22Rv1 (cell line): ENCODE data around the gene CLIP2.

ENCODE experiments used
- H3K27ac ChIP-seq: fragments of 450-650 bp; 2 replicates; pipeline ENCODE4 v1.5.1; 2017
- ZFX ChIP-seq: fragments of 450-650 bp; IDR thresholded peaks from 2 replicates; pipeline ENCODE4 v1.6.1; 2017; ENCODE audit warnings: antibody characterized with exemption, borderline replicate concordance
- TF ChIP-seq, protein P1 (sequence below): fragments of 450-650 bp; IDR thresholded peaks from 2 replicates; pipeline ENCODE4 v1.5.1; 2017; ENCODE audit warnings: mild to moderate bottlenecking

CLIP2 gene

DNA sequence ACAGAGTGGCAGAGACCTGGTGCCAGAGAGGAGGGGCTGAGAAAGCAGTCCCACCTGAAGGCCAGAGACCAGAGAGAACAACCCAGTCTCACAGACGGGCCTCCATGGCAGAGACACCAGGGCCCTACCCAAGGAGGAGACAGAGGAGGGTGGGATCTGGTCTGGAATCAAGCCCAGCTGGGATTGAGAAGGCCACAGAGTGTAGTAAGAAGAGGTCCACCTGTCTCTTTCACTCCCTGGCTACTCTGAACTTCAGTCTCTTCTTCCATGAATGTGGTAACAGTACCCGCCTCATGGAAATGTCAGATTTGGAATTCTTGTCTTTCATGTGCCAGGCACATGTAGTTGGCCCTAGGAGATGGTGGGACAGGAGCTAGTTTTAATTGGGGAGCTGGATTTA is 55.6 kb downstream of the CLIP2 start:
- TF ChIP-seq, protein P1, sequence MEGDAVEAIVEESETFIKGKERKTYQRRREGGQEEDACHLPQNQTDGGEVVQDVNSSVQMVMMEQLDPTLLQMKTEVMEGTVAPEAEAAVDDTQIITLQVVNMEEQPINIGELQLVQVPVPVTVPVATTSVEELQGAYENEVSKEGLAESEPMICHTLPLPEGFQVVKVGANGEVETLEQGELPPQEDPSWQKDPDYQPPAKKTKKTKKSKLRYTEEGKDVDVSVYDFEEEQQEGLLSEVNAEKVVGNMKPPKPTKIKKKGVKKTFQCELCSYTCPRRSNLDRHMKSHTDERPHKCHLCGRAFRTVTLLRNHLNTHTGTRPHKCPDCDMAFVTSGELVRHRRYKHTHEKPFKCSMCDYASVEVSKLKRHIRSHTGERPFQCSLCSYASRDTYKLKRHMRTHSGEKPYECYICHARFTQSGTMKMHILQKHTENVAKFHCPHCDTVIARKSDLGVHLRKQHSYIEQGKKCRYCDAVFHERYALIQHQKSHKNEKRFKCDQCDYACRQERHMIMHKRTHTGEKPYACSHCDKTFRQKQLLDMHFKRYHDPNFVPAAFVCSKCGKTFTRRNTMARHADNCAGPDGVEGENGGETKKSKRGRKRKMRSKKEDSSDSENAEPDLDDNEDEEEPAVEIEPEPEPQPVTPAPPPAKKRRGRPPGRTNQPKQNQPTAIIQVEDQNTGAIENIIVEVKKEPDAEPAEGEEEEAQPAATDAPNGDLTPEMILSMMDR = no peak
- no peak for TF ChIP-seq ZFX
- H3K27ac ChIP-seq = peak overlapping the region; percentile 30

GRCh38 chr7:74345970-74346369 is 56.8 kb downstream of the CLIP2 start:
- TF ChIP-seq, protein P1 = no peak
- TF ChIP-seq ZFX = no peak
- peak overlapping the region; percentile 30; the same call in 1 of the 2 replicates for H3K27ac ChIP-seq

- no peak for TF ChIP-seq ZFX
- TF ChIP-seq, protein P1 = no peak
- H3K27ac ChIP-seq = peak overlapping the region; percentile 19; the same call in 1 of the 2 replicates
Observed at GRCh38 chr7:74349621-74350020, 60.4 kb downstream of the CLIP2 start.

GRCh38 chr7:74350751-74351150 is 61.5 kb downstream of the CLIP2 start:
- H3K27ac ChIP-seq = peak overlapping the region; percentile 19; the same call in 1 of the 2 replicates
- TF ChIP-seq ZFX = no peak

GRCh38 chr7:74351836-74352235 is 62.6 kb downstream of the CLIP2 start:
- H3K27ac ChIP-seq = peak overlapping the region; percentile 4; the same call in 1 of the 2 replicates
- no peak for TF ChIP-seq ZFX
- TF ChIP-seq, protein P1 = no peak

- H3K27ac ChIP-seq = peak overlapping the region; percentile 70; the same call in 1 of the 2 replicates
Observed at GRCh38 chr7:74352551-74353138, 63.4 kb downstream of the CLIP2 start.

DNA sequence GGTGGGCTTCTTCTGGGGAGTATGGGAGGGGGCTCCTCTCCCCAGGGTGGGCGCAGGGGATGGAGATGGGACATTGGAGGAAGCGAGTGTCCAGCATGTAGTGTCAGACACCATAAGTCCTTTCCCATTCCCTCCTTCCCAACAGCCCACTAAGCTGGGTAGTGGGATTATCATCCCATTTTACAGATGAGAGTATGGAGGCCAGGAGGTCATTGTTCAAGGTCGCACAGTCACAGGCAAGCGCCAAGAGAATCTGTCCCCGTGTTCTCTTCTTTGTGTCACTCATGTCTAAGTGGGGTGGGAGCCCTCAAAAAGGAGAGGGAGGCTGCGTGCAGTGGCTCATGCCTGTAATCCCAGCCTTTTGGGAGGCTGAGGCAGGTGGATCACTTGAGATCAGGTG is 64.8 kb downstream of the CLIP2 start:
- TF ChIP-seq, protein P1 = no peak
- no peak for TF ChIP-seq ZFX
- peak overlapping the region; percentile 70 for H3K27ac ChIP-seq

GRCh38 chr7:74355091-74355490 is 65.9 kb downstream of the CLIP2 start:
- TF ChIP-seq, protein P1 = no peak
- TF ChIP-seq ZFX = no peak
- H3K27ac ChIP-seq = peak overlapping the region; percentile 70
